ENCODE measurements around the gene RHEB.

DNA sequence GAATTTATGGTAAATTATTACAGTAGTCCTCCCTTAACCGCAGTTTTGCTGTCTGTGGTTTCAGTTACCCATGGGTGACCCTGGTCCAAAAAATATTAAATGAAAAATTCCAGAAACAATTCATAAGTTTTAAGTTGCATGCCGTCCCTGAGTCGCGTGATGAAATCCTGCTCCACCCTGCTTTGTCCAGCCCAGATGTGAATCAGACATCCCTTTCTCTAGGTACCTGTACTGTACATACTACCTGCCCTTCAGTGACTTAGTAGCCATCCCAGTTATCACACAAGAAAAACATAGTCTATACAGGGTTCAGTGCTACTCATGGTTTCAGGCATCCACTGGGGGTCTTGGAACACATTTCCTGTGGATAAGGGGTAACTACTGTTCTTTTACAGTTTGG lies 20.5 kb upstream of the RHEB start:
- no peak for TF ChIP-seq EZH2 (IDR thresholded peaks at IDR 0.05; ENCODE audit: borderline replicate concordance)
- no peak for TF ChIP-seq CTCF (IDR thresholded peaks at IDR 0.05; ENCODE audit: poor library complexity)
- no peak for TF ChIP-seq EZH2phosphoT487 (IDR thresholded peaks at IDR 0.05; ENCODE audit: low read depth, severe bottlenecking, unreplicated experiment)

Data from hepatocyte (in vitro differentiated cells).